GM21515 (cell line): ENCODE data around the gene ADGRL3.
"Not testable (repeated sequence)": the region's sequence is repeated elsewhere in the genome, so short reads cannot be mapped to it uniquely, and the experiment has no call there.

Experiments
- ATAC-seq: cut with Tn5 transposase; IDR thresholded peaks from one replicate; pipeline ENCODE4 v1.9.1; 2021; ENCODE audit not compliant: unreplicated experiment

ADGRL3 gene

DNA sequence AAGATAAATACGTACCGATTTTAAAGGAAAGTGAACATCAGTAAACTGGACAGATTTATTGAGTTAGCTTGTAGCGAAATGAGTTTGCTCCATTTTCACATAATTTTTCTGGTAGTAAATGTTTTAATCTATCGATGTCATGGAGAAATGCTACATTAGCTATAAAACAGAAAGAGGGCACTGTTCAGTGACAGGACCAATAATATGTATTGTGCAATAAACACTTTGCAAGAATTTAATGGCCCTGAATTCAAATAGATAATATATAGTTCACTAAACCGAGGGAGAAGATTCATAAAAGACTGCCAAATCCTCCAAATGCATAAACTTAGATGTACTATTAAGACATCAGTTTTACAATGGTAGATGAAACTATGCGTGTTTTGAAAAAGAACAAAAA is 516.3 kb downstream of the ADGRL3 start:
- ATAC-seq, result no peak

DNA sequence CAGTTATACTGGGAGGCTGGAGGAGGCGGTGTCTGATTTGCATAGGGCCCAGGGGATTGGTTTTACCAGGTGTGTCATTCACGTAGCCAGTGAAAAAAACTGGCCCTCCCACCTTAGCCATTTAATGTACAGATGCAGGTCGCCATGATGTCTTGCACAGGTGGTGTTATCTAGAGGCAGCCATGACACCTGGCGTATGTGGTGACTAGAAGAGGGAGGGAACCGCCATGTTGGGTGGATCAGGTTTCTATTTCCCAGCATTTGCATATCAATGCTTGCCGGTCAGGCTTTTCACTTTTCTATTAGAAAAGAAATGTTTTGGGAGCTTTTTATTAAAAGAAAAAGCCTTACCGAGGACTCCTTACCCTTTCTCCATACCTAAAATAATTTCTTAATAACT is 523.4 kb downstream of the ADGRL3 start:
- no peak for ATAC-seq

DNA sequence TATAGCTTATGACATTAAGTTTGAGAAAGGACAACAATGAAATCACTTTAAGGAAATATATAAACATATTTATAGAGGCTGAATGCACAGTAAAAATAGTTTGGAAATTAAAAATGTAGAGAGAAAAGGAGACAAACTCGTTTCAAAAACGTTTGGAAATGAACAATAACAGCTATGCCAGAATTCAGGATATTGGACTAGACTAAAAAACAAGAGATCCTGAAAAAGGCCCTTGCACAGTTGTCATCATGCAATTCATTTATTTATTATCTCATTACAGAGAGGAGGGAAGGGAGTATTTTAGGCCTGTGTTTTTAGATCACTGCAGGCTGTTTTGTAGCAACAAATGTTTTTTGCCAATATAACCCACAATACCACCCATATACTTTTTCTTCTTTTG is 527.2 kb downstream of the ADGRL3 start:
- ATAC-seq, result no peak

DNA sequence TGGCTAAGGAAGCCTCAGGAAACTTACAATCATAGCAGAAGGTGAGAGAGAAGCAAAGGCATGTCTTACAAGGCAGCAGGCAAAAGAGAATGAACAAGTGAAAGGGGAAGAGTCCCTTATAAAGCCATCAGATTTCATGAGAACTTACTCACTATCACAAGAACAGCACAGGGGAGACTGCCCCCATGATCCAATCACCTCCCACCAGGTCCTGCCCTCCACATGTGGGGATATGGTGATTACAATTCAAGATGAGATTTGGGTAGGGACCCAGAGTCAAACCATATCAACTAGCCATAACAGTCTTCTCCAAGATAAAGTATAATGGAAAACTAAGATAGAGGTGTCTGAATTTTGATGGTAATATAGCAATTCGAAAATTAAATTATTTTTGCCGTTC is 534.3 kb downstream of the ADGRL3 start:
- no peak for ATAC-seq

DNA sequence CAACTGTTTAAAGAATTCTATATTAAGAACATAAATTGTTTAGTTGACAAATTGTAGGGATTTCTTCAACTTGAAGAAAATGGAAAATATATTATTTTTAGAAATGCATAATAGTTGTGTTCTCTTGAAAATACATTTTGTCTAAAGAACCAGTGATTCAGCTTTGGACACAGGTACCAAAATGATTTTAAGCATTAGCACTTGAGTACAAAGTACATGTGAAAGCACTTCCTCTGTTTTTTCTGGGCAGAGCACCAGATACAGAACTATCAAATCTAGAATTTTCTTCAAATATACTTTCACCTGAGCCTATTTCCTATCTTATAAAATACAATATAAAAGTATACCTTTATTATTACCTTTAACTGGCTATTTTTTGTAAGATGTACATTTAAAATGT is 539.8 kb downstream of the ADGRL3 start:
- no peak for ATAC-seq

DNA sequence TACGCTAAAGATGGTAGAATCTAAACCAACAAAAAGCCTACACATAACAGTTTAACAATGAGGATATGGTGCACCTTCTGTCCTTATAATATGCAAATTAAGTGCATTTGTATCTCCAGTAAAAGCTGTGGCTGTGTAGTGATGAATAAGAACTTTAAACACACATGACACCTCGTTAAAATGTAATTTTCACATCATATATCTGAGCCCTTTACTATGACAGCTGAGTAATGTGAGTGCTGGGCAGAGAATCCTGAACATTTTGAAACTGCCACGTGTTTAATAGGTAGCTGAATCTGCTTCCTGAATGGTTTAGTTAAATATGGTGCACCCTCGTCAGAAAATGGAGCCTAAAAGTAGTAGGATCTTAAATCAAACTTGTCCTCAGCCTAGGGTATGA is 540.8 kb downstream of the ADGRL3 start:
- no peak for ATAC-seq

DNA sequence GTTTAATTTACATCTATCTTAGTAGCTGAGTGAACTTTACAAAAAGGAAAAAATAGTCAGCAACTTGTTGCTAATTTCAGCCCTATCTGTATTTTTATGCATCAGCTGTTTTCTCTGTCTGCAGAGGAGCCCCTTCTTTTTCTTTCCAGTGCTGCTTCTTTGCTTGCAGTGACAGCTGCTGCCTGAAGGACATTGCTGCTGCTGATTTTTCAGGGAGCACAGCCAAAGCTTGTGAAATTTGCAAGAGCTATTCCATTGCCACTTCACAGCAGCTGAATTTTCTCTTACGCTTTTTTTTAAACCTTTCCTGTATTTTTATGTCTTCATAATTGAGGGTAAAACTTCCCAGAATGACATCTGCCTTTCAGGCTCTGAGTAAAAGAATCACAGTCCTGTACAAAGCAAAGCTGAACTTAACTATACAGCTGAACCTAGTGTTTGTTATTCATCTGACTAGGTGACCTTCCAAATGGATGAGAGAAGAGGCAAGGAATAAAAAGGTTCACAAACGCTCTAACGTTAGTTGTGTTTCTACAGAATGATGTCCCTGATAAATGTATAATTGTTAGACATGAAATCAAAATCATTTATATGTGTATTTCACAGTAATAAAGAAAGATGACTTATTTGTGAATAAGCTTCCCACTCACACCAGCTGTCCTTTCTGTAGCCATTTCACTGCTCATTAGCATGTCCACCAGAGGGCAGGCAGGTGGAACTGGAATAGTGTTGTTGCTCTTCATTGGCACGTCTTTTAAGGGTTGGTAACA is 541.4 kb downstream of the ADGRL3 start:
- ATAC-seq, result no peak

DNA sequence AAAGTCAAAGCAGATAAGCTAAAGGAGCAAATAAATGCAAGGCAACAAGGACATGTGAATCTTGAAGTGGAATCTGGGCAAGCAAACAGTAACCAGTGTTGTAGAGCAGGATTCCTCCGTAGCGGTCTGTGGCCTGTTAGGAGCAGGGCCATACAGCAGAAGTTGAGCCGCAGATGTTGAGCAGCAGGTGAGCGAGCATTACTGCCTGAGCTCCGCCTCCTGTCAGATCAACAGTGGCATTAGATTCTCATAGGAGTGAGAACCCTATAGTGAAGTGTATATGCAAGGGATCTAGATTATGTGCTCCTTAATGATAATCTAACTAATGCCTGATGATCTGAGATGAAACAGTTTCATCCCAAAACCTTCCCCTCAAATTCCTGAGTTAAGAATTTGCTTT is 550.7 kb downstream of the ADGRL3 start:
- ATAC-seq, result no peak

DNA sequence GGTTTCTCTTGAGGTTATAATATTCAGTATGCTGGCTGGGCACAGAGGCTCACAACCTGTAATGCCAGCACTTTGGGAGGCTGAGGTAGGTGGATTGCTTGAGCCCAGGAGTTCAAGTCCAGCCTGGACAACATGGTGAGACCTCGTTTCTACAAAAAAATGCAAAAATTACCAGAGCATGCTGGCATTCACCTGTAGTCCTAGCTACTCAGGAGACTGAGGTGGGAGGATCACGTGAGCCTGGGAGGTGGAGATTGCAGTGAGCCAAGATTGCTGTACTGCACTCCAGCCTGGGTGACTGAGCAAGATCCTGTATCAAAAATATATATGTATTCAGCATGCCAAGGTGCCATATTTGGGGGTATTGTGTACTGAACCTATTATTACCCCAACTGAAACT is 552.5 kb downstream of the ADGRL3 start:
- no peak for ATAC-seq

DNA sequence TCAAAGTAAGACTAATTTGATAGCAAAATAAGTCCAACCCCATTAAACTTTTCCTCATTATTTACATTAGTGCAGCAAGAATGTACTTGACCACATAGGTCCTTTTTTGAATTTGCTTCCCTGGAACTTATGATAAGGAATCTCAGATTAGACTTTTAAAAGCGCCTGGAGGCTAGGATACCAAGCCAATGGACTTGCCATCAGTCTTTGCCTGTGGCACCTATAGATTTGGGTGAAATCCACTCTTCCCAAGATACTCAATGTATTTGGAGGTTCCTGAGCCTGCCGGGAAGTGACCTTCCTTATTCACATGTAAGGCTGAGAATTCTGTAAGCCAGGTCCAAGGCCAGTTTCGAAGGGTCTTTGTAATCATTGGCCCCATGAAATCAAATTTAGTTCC is 553.6 kb downstream of the ADGRL3 start:
- ATAC-seq, result no peak

DNA sequence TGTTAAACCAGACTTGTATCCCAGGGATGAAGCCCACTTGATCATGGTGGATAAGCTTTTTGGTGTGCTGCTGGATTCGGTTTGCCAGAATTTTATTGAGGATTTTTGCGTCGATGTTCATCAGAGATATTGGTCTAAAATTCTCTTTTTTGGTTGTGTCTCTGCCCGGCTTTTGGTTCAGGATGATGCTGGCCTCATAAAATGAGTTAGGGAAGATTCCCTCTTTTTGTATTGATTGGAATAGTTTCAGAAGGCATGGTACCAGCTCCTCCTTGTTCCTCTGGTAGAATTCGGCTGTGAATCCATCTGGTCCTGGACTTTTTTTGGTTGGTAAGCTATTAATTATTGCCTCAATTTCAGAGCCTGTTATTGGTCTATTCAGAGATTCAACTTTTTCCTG is 556.8 kb downstream of the ADGRL3 start:
- ATAC-seq, result not testable (repeated sequence)

DNA sequence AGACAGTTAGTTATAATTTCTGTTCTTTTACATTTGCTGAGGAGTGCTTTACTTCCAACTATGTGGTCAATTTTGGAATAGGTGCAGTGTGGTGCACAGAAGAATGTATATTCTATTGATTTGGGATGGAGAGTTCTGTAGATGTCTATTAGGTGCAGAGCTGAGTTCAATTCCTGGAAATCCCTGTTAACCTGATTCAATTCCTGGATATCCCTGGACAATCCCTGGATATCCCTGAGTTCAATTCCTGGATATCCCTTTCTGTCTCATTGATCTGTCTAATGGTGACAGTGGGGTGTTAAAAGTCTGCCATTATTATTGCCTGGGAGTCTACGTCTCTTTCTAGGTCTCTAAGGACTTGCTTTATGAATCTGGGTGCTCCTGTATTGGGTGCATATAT is 557.9 kb downstream of the ADGRL3 start:
- not testable (repeated sequence) for ATAC-seq

DNA sequence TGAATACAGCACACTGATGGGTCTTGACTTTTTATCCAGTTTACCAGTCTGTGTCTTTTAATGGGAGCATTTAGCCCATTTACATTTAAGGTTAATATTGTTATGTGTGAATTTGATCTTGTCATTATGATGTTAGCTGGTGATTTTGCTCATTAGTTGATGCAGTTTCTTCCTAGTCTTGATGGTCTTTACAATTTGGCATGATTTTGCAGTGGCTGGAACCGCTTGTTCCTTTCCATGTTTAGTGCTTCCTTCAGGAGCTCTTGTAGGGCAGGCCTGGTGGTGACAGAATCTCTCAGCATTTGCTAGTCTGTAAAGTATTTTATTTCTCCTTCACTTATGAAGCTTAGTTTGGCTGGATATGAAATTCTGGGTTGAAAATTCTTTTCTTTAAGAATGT is 558.5 kb downstream of the ADGRL3 start:
- ATAC-seq, result not testable (repeated sequence)

DNA sequence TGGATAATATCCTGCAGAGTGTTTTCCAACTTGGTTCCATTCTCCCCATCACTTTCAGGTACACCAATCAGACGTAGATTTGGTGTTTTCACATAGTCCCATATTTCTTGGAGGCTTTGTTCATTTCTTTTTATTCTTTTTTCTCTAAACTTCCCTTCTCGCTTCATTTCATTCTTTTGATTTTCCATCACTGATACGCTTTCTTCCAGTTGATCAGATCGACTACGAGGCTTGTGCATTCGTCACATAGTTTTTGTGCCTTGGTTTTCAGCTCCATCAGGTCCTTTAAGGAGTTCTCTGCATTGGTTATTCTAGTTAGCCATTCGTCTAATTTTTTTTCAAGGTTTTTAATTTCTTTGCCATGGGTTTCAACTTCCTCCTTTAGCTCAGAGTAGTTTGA is 559.1 kb downstream of the ADGRL3 start:
- not testable (repeated sequence) for ATAC-seq

DNA sequence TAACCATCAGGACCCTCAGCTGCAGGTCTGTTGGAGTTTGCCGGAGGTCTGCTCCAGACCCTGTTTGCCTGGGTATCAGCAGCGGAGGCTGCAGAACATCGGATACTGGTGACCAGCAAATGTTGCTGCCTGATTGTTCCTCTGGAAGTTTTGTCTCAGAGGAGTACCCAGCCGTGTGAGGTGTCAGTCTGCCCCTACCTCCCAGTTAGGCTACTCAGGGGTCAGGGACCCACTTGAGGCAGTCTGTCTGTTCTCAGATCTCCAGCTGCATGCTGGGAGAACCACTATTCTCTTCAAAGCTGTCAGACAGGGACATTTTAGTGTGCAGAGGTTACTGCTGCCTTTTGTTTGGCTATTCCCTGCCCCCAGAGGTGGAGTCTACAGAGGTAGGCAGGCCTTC is 559.8 kb downstream of the ADGRL3 start:
- not testable (repeated sequence) for ATAC-seq

DNA sequence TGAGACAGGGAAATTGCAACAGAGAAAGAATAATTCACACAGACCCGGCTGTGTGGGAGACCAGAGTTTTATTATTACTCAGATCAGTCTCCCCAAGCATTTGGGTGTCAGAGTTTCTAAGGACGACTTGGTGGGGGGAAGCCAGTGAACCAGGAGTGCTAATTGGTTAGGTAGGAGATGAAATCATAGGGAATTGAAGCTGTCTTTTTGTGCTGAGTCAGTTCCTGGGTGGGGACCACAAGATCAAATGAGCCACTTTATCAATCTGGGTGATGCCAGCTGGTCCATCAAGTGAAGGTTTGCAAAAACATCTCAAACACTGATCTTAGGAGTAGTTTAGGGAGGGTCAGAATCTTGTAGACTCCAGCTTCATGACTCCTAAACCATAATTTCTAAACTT is 560.7 kb downstream of the ADGRL3 start:
- no peak for ATAC-seq

DNA sequence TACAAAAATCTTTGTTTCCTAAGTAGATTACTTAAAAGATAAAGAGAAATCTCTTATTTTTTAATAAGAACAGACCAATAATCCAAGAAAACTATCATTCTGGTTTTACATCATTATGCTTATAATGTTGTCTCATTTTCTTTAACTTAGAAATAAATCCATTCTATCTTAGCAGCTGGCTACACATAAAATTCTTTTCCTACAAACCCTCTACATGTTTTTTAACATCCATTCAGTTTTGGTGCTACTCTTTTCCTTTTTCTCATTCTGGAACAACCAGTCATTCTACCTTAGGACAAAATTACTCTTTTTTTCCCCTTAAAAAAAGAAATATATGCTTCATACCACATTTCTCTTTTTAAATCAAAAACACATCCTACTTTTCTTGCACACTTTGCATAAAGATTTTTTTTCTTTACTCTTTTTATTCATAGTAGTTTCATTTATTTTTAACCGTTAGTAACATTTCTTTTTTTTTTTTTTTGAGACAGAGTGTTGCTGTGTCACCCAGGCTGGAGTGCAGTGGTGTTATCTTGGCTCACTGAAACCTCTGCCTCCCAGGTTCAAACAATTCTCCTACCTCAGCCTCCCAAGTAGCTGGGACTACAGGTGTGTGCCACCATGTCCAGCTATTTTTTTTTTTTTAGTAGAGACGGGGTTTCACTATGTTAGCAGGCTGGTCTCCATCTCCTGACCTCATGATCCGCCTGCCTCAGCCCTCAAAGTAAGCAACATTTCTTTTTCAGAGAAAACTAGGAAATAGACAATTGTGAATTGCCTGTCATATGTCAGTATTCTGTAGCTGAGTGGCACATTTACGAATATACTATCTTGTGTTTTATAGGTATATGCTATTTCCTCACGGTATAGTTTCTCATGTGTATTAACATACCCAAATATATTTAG is 562.8 kb downstream of the ADGRL3 start:
- ATAC-seq, result no peak

DNA sequence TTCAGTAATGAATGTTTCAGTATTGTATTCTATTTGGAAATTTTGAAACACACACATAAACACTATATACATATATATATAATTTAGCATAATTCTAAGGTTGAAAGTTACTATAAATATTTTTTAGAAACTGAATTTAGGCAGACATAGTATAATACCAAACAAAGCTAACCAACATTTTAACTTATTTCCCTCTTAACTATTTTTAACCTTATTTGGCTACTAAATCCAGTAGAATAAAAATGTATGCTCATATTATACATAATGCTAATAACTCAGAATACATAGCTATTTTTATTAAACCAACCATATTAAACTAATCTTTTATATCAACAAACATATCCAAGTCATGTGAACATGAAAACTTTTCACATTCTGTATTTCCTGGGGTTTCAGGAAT is 563.6 kb downstream of the ADGRL3 start:
- ATAC-seq, result no peak

DNA sequence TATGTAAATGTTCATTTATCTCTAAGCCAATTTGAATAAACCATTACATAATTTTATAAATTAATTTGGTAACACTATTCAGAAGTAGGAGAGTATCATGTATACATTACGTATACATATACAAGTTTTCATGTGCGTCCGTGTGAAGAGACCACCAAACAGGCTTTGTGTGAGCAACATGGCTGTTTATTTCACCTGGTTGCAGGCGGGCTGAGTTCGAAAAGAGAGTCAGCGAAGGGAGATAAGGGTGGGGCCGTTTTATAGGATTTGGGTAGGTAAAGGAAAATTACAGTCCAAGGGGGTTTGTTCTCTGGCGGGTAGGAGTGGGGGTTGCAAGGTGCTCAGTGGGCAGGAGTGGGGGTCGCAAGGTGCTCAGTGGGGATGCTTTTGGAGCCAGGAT is 564.0 kb downstream of the ADGRL3 start:
- ATAC-seq, result not testable (repeated sequence)

DNA sequence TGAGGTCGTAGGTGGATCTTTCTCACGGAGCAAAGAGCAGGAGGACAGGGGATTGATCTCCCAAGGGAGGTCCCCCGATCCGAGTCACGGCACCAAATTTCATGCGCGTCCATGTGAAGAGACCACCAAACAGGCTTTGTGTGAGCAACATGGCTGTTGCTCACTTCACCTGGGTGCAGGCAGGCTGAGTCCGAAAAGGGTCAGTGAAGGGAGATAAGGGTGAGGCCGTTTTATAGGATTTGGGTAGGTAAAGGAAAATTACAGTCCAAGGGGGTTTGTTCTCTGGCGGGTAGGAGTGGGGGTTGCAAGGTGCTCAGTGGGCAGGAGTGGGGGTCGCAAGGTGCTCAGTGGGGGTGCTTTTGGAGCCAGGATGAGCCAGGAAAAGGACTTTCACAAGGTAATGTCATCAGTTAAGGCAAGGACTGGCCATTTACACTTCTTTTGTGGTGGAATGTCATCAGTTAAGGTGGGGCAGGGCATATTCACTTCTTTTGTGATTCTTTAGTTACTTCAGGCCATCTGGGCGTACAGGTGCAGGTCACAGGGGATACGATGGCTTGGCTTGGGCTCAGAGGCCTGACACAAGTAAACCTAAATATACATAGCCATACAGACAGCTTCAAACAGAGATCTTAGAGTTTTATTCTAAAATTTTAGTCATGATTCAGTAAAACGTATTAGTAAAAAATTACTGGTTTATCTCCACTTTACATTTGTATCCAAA is 569.5 kb downstream of the ADGRL3 start:
- ATAC-seq, result not testable (repeated sequence)

DNA sequence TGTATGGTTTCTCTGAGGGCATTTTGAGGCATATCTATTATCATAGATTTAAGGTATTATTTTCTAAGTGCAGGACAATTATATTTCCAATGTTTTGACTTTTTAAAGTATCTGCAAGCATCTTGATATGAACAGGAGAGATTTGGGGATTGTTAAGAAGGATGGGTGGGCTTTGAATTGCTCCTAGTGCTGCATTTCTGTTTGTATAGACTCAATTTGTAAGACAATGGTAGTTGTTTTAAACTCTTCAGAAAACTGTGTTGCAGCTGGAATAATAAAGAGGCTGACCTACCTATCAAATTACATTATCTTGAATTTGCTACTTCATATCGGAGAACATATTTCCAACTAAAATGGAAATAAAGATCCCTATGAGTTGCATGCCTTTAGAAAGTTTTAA is 570.3 kb downstream of the ADGRL3 start:
- ATAC-seq, result no peak

DNA sequence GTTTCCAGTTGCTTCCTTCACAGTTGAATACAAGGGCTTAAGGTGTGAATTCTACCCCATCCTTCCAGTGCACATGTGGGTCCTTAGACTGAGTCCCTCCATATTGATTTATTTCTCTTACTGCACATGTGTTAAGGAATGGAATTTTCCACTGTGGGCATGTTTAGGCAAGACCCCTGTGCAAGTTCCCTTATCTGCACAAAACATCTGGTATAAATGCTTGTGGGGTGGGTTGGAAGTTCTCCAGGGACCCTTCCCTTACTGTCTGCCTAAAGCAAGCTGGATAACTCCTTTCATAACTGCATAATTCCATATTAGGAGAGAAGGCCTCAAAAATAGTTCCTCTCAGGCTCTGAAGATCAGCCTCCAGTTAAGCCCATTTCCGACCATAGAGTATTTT is 570.9 kb downstream of the ADGRL3 start:
- ATAC-seq, result no peak
